NB4 (cell line): ENCODE measurements around the gene TRANK1.
A peak's percentile ranks its signal among the peaks of the same experiment; 100 is the strongest.

Experiments used
- DNase-seq: peaks from one replicate; pipeline ENCODE4 v3.0.0; 2010; ENCODE audit warnings: low read depth
- H3K4me3 ChIP-seq: one replicate; pipeline ENCODE4 v1.5.1; 2011; ENCODE audit warnings: mild to moderate bottlenecking, low read depth, low read length, moderate library complexity
- MAX ChIP-seq: IDR thresholded peaks from 2 replicates; pipeline ENCODE4 v1.6.1; 2011; ENCODE audit warnings: low read depth, low read length
- MYC ChIP-seq: IDR thresholded peaks from 2 replicates; pipeline ENCODE4 v1.6.1; 2011; ENCODE audit warnings: low read depth, low read length
- POLR2A ChIP-seq: IDR thresholded peaks from 2 replicates; pipeline ENCODE4 v1.6.1; 2011; ENCODE audit warnings: mild to moderate bottlenecking; ENCODE audit not compliant: insufficient read length; ENCODE audit errors: extremely low read depth
- TF ChIP-seq, protein P1 (sequence below): IDR thresholded peaks from one replicate; pipeline ENCODE4 v1.5.1; 2012; ENCODE audit warnings: low read depth, low read length

TRANK1 gene

DNA sequence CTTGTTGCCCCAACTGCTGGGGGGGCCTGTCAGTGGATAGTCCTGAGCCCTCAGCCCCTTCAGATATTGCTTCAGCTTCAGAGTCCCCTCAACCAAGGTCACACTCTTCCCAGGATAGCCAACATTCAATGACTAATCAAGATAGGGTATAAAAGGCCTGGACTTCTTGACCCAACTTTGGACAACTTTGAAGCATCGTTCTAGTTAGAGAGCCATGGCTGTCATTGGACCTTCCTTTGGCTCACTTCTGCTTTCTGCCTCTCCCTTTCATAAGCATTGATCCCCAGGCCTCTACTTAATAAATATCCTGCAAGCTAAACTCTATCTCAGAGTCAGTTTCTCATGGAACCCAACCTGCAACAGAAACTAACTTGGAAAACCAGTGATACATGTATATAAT, 149.2 kb downstream of the TRANK1 start:
- no peak overlapping the region for H3K4me3 ChIP-seq
- TF ChIP-seq, protein P1, sequence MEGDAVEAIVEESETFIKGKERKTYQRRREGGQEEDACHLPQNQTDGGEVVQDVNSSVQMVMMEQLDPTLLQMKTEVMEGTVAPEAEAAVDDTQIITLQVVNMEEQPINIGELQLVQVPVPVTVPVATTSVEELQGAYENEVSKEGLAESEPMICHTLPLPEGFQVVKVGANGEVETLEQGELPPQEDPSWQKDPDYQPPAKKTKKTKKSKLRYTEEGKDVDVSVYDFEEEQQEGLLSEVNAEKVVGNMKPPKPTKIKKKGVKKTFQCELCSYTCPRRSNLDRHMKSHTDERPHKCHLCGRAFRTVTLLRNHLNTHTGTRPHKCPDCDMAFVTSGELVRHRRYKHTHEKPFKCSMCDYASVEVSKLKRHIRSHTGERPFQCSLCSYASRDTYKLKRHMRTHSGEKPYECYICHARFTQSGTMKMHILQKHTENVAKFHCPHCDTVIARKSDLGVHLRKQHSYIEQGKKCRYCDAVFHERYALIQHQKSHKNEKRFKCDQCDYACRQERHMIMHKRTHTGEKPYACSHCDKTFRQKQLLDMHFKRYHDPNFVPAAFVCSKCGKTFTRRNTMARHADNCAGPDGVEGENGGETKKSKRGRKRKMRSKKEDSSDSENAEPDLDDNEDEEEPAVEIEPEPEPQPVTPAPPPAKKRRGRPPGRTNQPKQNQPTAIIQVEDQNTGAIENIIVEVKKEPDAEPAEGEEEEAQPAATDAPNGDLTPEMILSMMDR, result no peak
- TF ChIP-seq MAX (no peak), POLR2A (no peak), MYC (no peak)
- no peak for DNase-seq

GRCh38 chr3:36792342-36792741, 152.5 kb downstream of the TRANK1 start:
- no peak overlapping the region for H3K4me3 ChIP-seq
- peak; percentile 47 for DNase-seq
- TF ChIP-seq, protein P1, result peak; percentile 49
- no peak for TF ChIP-seq MAX
- no peak for TF ChIP-seq MYC

DNA sequence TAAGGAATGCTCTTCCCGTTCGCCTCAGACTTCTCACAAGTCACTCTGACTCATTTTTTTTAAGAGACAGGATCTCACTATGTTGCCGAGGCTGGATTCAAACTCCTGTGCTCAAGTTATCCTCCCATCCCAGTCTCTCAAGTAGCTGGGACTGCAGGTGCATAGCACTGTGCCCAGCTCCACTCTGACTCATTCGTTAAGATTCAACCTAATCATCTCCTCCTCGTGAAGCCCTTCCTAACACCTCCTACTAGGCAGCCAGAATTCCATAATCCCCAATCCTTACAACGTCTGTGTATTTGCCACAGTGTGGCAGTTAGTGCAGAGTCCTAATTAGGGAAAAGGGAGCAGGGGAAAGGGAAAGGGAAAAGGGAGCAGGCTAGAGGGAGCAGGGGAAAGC, 154.1 kb downstream of the TRANK1 start:
- DNase-seq, result no peak
- TF ChIP-seq MYC (no peak), MAX (no peak), POLR2A (no peak)
- TF ChIP-seq, protein P1, result no peak
- no peak overlapping the region for H3K4me3 ChIP-seq

DNA sequence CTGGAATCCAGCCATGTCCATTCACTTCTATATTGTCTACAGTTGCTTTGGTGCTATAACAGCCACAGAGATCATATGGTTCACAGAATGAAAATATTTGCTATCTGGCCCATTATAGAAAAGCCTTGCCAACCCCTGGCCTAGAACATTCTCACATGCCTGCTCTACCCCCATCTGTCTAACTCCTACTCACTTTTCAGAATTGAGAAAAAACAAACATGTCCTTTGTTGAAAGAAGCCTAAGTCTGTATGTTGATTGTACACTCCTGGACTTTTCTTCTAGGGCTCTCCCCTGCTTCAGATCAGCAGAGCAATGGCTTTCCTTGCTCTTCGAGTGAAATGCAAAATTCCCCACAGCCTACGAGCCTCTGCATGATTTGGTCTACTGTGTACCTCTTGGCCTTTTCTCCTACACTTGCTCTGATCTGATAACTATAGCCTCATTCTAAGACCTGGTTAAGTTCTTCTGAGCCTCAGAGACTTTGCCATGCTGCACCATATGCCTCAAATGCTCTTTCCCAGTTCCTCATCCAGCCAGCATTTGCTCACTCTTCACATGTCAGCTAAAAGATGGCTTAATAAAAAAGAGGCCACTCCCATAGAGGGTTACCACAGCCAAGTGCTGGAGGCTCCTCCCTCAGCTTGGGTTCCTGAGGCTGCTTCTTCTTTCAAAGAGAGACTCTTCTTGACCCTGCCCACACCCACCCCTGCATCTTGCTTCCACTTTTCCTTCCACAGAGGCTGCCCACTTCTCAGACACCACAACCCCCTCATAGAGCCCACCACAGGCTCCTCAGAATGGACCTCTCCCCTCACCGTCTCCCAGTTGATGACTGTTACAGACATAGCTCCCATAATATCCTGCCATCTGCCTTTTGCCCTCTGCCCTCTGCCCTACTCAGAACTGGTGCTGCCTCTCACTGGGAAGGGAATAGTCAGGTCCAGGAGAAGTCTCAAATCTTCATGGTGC, 157.6 kb downstream of the TRANK1 start:
- DNase-seq, result peak; percentile 56
- TF ChIP-seq POLR2A (no peak), MAX (no peak), MYC (no peak)
- TF ChIP-seq, protein P1, result no peak
- H3K4me3 ChIP-seq, result no peak overlapping the region

DNA sequence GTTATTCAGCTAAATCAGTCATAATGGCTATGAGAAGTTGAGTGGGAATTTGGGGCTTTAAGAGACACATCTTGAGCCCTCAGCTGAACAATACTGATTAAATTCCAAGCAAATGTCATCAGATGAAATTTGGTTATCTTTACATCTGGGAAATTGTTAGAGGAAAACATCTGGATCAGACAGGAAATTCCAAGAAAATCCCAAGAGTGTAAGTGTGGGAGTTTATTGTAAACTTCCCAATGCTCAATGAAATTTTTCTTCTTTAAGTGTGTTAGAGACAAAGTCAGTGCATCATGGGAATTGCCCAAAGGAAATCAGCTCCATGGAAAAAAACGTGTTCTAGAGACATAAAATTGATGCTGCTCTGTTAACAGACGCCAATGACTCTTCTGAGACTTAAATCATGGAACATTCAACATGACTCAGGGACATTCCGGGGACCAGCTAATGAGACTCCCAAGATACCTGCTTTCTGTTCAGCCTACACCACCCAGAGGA, 160.7 kb downstream of the TRANK1 start:
- TF ChIP-seq MAX, result no peak
- no peak for TF ChIP-seq POLR2A
- TF ChIP-seq, protein P1, result no peak
- no peak for TF ChIP-seq MYC
- H3K4me3 ChIP-seq, result no peak overlapping the region
- no peak for DNase-seq
